NCI-H774 (cell line): Measurements from ENCODE around the gene NOX5.

Experiments
- DNase-seq: peaks from one replicate; lab custom pipeline; 2025; lab: John Stamatoyannopoulos, UW

NOX5 gene

GRCh38 chr15:69025320-69025719 is 10.8 kb downstream of the NOX5 start:
- DNase-seq, result no peak

GRCh38 chr15:69026355-69026754 is 11.9 kb downstream of the NOX5 start:
- DNase-seq, result no peak

GRCh38 chr15:69027976-69028518 is 13.6 kb downstream of the NOX5 start:
- DNase-seq, result no peak

- peak; percentile 47 for DNase-seq
Observed at GRCh38 chr15:69031013-69032001, 16.8 kb downstream of the NOX5 start.

GRCh38 chr15:69032031-69032430 is 17.5 kb downstream of the NOX5 start:
- no peak for DNase-seq

GRCh38 chr15:69032703-69033373 is 18.3 kb downstream of the NOX5 start:
- DNase-seq, result no peak

GRCh38 chr15:69034352-69034751 is 19.9 kb downstream of the NOX5 start:
- no peak for DNase-seq

GRCh38 chr15:69035205-69035917 is 20.9 kb downstream of the NOX5 start:
- no peak for DNase-seq

GRCh38 chr15:69035918-69036258 is 21.4 kb downstream of the NOX5 start:
- DNase-seq, result no peak

- DNase-seq, result no peak
Observed at GRCh38 chr15:69036826-69037225, 22.3 kb downstream of the NOX5 start.

- no peak for DNase-seq
Observed at GRCh38 chr15:69037482-69037881, 23.0 kb downstream of the NOX5 start.

GRCh38 chr15:69037977-69038376 is 23.5 kb downstream of the NOX5 start:
- no peak for DNase-seq

- no peak for DNase-seq
Observed at GRCh38 chr15:69038508-69038907, 24.0 kb downstream of the NOX5 start.

- DNase-seq, result no peak
Observed at GRCh38 chr15:69039516-69040225, 25.2 kb downstream of the NOX5 start.

- no peak for DNase-seq
Observed at GRCh38 chr15:69042531-69042930, 28.0 kb downstream of the NOX5 start.

GRCh38 chr15:69045802-69046201 is 31.3 kb downstream of the NOX5 start:
- no peak for DNase-seq

GRCh38 chr15:69046781-69047180 is 32.3 kb downstream of the NOX5 start:
- DNase-seq, result no peak

GRCh38 chr15:69049976-69050375 is 35.5 kb downstream of the NOX5 start:
- no peak for DNase-seq

GRCh38 chr15:69055251-69055650 is 40.8 kb downstream of the NOX5 start:
- DNase-seq, result no peak

GRCh38 chr15:69056365-69056764 is 41.9 kb downstream of the NOX5 start:
- no peak for DNase-seq

GRCh38 chr15:69058830-69059556 is 44.5 kb downstream of the NOX5 start:
- DNase-seq, result peak; percentile 85
